OCI-LY3 (cell line): ENCODE measurements around the gene MLEC.

Experiments
- EZH2phosphoT487 ChIP-seq: fragments of 200-600 bp; shearing (Covaris generic); IDR thresholded peaks from 2 replicates; pipeline ENCODE4 v1.6.1; 2018; ENCODE audit warnings: antibody characterized with exemption, mixed run types, low read depth
- TF ChIP-seq, protein P1 (sequence below): fragments of 200-600, 300-600 bp; sonication (generic); IDR thresholded peaks from 2 replicates; pipeline ENCODE4 v1.5.1; 2014; ENCODE audit warnings: antibody characterized with exemption, low read length, low read depth

DNA sequence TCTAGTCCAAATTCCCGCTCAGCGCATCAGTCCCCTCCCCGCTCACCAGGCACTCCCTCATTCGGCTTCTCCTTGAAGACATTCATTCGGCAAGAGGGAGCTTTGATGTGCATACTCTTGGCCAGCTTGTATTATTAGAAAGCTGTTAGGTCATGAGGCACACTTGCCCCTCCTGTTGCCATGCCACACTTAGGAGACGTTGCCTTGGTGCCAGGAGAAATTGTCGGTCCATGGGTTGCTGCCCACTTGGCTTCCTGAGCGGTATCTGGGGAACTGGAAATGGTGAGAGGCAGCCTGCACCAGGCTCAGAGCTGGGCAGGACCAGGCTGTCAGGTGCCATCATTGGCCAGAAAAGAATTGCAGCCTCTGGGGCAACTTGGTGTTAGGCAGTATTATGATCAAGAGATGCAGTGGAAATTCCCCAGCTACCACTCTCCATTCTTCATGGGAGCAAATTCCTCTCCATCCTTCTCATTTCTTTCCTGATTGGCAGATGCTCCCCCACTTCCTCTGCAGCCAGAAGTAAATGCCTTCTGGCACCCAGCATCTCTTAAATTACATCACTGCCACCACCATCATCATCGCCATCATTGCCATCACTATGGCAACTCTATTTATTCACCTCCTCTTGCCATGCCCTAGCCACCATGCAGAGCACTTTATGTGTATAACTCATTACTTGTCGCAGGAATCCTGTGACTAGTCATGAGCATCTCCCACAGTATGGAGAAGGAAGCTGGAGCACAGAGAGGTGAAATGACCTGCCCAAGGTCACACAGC, 34.1 kb upstream of the MLEC start:
- TF ChIP-seq, protein P1, sequence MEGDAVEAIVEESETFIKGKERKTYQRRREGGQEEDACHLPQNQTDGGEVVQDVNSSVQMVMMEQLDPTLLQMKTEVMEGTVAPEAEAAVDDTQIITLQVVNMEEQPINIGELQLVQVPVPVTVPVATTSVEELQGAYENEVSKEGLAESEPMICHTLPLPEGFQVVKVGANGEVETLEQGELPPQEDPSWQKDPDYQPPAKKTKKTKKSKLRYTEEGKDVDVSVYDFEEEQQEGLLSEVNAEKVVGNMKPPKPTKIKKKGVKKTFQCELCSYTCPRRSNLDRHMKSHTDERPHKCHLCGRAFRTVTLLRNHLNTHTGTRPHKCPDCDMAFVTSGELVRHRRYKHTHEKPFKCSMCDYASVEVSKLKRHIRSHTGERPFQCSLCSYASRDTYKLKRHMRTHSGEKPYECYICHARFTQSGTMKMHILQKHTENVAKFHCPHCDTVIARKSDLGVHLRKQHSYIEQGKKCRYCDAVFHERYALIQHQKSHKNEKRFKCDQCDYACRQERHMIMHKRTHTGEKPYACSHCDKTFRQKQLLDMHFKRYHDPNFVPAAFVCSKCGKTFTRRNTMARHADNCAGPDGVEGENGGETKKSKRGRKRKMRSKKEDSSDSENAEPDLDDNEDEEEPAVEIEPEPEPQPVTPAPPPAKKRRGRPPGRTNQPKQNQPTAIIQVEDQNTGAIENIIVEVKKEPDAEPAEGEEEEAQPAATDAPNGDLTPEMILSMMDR, result no peak
- TF ChIP-seq EZH2phosphoT487, result no peak
